LNCaP clone FGC (cell line): ENCODE results near the gene TTLL9.

Experiments used
- DNase-seq: peaks from one replicate; pipeline ENCODE4 v3.0.0-alpha.2; 2011; ENCODE audit warnings: low read depth
- H3K4me3 ChIP-seq: 2 replicates; pipeline ENCODE4 v1.5.1; 2011; ENCODE audit warnings: mild to moderate bottlenecking, low read depth, low read length, control low read depth
- CTCF ChIP-seq: IDR thresholded peaks from 2 replicates; pipeline ENCODE4 v1.5.1; 2012; ENCODE audit warnings: mild to moderate bottlenecking; ENCODE audit not compliant: control insufficient read depth, insufficient read depth; ENCODE audit errors: extremely low read depth

Gene TTLL9

GRCh38 chr20:31954500-31954899 lies 84.1 kb downstream of the TTLL9 start:
- no peak for TF ChIP-seq CTCF
- DNase-seq = no peak
- H3K4me3 ChIP-seq = no peak overlapping the region

GRCh38 chr20:31956556-31957526 lies 86.4 kb downstream of the TTLL9 start:
- no peak for TF ChIP-seq CTCF
- DNase-seq = no peak
- no peak overlapping the region for H3K4me3 ChIP-seq

GRCh38 chr20:31962761-31963160 lies 92.3 kb downstream of the TTLL9 start:
- no peak overlapping the region for H3K4me3 ChIP-seq
- DNase-seq = no peak
- TF ChIP-seq CTCF = no peak

- H3K4me3 ChIP-seq = no peak overlapping the region
- TF ChIP-seq CTCF = no peak
- DNase-seq = no peak
Observed at GRCh38 chr20:31963889-31964288, 93.5 kb downstream of the TTLL9 start.

GRCh38 chr20:31966991-31967655 lies 96.7 kb downstream of the TTLL9 start:
- DNase-seq = no peak

GRCh38 chr20:31967830-31968249 lies 97.4 kb downstream of the TTLL9 start, which contains the start of gene XKR7:
Gene XKR7 (plus strand): TSS chr20:31968151. CDS start chr20:31968176, 25 bp downstream.
- H3K4me3 ChIP-seq = no peak within 1 kb of the TSS
- TF ChIP-seq CTCF = no peak
- no peak for DNase-seq

More at GRCh38 chr20:31966991-31967655, 96.7 kb downstream of the TTLL9 start:
- no peak for TF ChIP-seq CTCF
- H3K4me3 ChIP-seq = no peak overlapping the region
